HG02610 (cell line): Measurements from ENCODE around the gene ELFN2.
"Not testable (repeated sequence)": the region's sequence is repeated elsewhere in the genome, so short reads cannot be mapped to it uniquely, and the experiment has no call there.

Experiments used
- ATAC-seq: cut with Tn5 transposase; IDR thresholded peaks from one replicate; pipeline ENCODE4 v1.9.1; 2021; ENCODE audit warnings: mild to moderate bottlenecking, moderate library complexity; ENCODE audit not compliant: unreplicated experiment

ELFN2 gene

GRCh38 chr22:37412495-37413250 is 14.6 kb downstream of the ELFN2 start:
- ATAC-seq = no peak

DNA sequence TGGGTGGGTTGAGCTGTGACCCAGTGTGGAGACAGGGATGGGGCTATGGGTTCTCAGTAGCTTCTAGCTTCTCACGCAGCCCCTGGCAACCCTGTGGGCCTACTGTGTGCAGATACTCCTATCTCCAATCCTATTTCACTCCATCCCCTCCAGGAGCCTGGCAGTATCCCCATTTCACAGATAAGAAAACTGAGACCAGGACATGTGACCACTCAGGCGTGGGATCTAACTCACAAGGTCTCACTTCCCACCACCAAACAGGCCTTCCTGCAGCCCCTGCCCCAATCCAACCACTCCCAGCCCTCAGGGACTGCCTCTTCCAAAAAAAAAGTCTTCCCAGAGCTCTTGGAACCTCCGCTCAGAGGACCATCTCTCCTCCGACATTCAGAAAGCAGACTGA is 15.6 kb downstream of the ELFN2 start:
- ATAC-seq = no peak

- ATAC-seq = no peak
Measured at GRCh38 chr22:37410174-37411055, 16.9 kb downstream of the ELFN2 start.

- no peak for ATAC-seq
Measured at GRCh38 chr22:37409459-37410050, 17.7 kb downstream of the ELFN2 start.

DNA sequence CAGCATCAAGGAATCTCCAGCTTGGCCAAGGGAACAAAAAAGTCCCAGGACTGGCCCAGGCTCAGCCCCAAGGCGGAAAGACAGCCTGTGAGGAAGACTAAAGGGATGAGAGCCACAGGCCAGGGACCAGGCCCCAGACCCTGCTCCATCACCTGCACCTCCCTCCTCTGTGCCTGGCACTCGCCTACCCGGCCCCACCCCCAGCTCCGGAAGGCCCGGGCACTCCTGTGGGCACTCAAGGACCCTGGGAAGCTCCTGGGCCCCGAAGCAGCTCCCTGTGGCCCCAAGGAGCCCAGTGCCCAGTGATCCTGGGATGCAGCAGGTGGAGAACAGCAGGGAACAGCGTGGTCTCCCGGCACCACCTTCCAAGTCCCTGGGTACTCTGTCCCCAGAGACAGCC is 18.2 kb downstream of the ELFN2 start:
- no peak for ATAC-seq

DNA sequence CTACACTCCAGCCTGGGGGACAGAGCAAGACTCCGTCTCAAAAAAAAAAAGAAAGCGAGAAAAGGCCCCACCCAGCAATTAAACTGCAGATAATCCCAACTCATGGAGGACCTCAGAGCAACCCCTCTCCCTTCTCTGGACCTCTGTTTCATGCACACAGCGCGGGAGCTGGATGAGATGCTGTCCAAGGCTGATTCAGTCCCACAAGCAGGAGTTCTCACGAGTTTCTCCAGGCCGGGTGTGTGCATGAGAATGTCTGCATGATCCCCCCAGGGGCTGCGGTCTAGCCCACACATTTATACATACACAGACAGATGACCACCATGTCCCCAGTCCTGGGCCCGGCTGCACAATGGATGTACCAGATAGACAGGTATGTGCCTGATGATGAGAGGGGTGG is 19.4 kb downstream of the ELFN2 start:
- ATAC-seq = no peak

GRCh38 chr22:37406441-37407235 is 20.6 kb downstream of the ELFN2 start:
- no peak for ATAC-seq

DNA sequence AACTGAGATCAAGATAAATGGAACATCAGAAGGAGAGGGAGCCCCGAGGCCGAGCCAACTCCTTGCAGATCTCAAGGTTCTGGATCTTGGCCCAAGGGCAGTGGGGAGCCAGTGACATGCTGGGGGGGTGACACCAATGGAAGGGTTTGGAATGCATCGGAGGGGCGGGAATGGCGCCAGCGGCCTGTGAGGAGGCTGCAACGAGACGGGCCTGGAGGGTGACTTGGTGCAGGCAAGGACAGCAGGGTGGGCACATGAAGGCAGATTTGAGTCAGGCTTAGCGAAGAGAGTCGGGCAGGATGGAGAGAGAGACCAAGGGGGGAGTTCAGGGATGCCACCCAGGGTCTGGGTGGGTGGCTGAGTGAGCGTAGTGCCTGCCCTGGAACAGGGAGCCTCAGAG is 23.2 kb downstream of the ELFN2 start:
- no peak for ATAC-seq

DNA sequence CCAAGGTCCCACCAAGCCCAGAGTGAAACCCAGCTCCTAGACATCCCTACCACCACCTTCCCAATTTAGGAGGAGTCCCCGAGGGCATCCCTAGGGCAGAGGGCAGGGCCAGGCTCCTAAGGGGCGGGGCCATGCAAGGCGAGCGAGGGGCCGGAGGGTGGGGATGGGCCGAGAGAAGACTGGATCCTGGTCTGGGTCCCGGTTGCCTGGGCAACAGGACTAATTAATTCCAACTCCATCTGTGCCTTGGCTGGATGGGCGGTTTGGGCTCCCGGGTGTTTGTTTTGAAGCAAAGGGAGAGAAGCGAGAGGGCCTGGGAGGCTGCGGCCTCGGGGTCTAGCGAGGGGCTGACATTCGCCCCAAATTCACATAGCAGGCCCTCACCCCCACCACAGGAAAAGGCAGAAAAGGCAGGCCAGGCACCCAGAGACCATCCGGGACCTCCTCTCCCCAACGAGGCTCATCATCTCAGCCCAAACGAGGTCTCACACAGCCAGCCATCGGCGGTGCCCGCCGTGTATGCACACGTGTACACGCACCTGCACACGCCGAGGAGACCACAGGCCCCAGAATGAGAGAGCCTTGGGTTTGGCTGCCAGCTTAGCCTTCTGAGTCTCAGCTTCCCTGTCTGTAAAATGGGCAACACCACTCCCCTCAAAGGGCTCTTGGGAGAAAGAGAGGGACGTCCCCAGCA is 23.9 kb downstream of the ELFN2 start:
- ATAC-seq = no peak

GRCh38 chr22:37402184-37402506 is 25.1 kb downstream of the ELFN2 start:
- ATAC-seq = no peak

DNA sequence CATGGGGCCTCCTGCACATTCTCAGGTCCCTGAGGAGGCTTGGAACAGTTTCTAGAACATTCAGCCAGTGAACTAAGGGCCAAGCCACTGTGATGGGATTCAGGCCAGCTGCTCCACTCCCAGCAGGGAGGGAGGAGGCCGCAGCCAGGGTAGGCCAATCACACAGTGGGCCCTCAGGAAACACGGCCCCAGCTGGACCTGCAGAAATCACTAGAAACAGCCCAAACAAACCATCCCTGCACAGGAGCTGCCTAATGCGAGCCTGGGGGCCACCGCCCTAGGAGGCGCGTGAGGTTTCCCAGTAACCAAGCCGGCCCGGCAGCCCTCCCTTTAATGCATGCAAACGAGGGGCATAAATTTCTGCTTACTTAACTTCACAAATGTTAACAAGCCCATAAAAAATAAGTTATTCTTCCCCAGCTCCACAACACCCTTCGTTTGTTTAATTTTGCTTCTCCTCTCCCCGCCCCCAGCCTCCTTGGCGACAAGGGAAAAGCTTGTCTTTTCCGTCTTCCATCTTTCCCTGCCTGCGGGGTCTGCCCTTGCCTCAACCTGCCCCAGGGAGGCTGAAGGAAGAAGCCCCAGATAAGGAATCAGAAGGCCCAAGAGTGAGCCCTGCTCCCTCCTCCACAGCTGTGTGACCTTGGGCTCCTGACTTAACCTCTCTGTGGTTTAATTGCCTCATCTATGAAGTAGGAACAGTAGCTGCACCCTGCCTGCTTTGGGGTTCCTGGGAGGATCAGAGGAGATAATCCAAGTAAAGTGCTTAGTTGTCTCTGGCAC is 25.7 kb downstream of the ELFN2 start:
- ATAC-seq = no peak

GRCh38 chr22:37400719-37401118 is 26.6 kb downstream of the ELFN2 start:
- no peak for ATAC-seq

DNA sequence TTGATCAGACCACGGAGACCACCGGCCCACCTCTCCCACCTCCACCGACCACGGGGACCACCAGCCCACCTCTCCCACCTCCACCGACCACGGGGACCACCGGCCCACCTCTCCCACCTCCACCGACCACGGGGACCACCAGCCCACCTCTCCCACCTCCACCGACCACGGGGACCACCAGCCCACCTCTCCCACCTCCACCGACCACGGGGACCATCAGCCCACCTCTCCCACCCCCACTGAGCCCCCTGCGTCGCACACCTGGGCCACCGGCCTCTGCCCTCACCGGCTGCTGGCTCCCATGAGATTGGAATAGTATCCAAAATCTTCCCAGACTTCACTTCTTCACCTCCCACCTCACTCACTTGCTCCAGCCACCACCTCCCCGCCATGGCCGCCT is 27.8 kb downstream of the ELFN2 start:
- ATAC-seq = not testable (repeated sequence)

GRCh38 chr22:37397226-37397625 is 30.1 kb downstream of the ELFN2 start:
- ATAC-seq = no peak

- ATAC-seq = no peak
Measured at GRCh38 chr22:37396488-37397084, 30.7 kb downstream of the ELFN2 start.

DNA sequence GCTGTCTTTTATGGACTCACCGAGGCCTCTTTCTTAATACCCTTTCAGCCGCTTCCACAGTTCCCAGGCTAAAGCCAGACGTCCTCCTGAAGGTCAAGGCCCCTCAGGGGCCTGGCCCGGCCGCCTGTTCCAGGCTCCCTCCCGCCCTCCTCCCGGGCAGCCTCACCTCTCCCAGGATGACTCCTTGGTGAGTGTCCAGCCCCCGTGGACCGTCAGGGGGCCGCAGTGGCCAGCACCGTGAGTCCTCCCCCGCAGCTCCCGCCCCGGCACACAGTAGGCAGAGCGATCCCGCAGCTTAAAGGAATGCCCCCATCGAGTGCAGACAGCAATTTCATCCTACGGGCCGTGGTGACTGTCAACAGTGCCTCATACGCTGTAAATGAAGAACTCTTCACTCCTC is 32.9 kb downstream of the ELFN2 start:
- no peak for ATAC-seq

- no peak for ATAC-seq
Measured at GRCh38 chr22:37393746-37394145, 33.5 kb downstream of the ELFN2 start.

DNA sequence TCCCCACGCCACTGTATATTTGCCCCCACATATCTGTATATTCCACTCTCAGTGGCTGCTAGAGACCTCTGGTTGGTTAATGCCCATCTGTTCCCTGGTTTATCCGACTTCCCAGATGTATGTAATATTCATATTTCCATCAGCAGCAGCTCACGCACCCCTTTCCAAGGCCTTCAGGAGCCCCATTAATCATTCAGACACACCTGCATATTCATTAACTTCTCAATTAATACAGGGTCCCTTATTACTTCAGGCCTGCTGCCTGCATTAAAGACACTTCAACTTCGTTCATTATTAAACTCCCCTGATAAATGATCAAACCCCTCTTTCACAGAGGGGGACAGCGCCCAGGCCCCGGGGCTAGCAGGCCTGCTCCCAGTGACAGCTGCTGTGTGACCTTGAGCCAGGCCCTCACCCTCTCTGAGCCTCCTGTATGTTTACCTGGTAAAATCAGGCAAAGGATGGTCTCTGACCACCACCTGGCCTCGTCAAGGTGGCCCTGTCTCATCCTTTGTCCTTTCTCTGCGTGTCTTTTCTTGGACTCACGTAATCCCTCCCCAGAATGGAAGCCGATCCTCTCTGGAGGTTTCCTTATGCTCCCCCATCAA is 34.5 kb downstream of the ELFN2 start:
- no peak for ATAC-seq

DNA sequence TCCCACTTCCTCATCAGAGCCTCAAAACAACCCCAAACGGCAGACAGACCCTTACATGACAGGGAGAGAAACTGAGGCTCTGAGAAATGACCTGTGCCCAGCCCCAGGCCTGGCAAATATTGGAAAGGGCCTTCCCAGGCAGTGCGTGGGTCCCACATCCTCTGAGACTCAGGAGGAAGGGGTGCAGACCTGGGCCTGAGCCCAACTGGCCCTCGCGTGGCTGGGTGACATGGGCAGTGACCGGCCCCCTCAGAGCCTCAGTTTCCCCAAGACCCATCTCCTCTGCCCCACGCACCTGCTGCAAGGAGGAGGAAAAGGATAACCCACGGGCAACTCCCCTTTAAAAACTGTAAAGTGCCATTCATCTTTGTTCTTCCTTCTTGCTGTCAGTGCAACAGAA is 35.6 kb downstream of the ELFN2 start:
- no peak for ATAC-seq
